ENCODE results near the gene ABCB4.

Gene ABCB4

DNA sequence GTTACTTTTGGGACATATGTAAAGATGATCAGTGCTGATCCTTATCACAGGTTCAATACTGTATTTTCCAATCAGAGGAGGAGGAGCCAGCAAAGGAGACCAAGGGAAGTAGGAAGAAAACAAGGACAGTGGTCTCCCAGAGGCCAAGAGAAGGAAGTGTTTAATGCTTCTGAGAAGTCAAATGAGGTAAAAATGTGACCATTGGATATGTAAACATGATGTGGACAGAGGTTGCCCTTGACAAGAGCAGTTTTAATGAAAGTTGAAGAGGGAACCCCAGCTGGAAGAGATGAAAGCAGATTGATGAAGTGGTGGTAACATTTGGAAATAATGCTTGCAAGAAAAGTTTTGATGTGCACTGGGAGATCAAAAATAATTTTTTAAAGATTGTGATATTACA, 111.2 kb downstream of the ABCB4 start:
- DNase-seq (ENCODE audit: extremely low spot score, insufficient read length, low read depth): no peak
- FAIRE-seq: no peak

DNA sequence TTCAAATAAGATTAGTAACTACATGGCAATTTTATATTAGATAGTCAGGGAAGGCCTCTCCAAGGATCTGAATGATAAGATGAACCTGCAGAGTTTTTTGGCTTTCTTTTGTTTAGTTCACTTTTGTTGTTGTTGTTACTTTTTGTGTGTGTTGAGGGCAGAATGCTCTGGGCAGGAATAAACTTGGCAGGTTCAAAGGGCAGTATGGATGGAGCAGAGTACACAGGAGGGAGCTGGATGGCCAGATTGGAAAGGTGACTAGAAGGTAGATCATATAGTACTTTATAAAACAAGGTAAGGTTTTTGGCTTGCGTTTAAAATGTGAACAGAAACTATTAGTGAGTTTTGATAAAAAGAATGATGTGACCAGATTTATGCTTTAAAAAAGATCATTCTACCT, 112.1 kb downstream of the ABCB4 start:
- FAIRE-seq (no peak), DNase-seq (ENCODE audit: extremely low spot score, insufficient read length, low read depth) (no peak)

DNA sequence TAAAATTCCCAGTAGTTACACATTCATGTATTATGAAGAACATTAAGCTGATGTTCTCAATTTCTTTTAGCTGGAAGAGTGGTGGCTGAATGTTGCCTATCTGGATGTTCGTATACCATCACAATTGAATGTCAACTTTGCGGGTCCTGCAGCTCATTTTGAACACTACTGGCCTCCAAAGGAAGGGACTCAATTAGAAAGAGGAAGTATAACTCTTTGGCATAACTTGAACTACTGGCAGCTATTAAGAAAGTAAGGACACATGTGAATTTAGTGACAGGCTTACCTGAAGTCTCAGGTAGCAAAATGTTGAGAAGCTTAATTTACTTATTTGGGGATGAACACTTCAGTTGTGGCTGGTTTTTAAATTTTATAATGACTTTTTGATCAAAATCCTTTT, 114.2 kb downstream of the ABCB4 start:
- no peak for DNase-seq (ENCODE audit: extremely low spot score, insufficient read length, low read depth)
- peak; percentile 9 for FAIRE-seq

DNA sequence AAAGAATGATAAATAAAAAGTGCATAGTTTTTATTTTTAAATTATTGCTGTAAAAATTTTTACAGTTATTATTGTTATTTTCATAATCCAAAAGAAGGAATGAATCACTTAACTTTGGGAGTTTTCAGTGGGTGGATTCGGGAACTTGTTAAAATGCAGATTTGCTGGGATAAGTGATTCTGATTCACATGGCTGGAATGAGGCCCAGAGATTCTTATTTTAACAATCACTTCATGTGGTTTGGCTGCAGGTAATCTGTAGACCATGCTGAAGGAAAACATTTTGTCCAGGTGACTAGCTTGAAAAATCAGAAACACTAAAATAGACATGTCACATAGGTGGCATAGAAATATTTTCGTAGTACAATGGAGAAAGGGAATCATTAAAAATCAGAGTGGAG, 116.1 kb downstream of the ABCB4 start:
- FAIRE-seq (peak; percentile 41), DNase-seq (ENCODE audit: extremely low spot score, insufficient read length, low read depth) (no peak)

- FAIRE-seq: no peak
Observed at GRCh38 chr7:87356448-87356847, 119.0 kb downstream of the ABCB4 start.

DNA sequence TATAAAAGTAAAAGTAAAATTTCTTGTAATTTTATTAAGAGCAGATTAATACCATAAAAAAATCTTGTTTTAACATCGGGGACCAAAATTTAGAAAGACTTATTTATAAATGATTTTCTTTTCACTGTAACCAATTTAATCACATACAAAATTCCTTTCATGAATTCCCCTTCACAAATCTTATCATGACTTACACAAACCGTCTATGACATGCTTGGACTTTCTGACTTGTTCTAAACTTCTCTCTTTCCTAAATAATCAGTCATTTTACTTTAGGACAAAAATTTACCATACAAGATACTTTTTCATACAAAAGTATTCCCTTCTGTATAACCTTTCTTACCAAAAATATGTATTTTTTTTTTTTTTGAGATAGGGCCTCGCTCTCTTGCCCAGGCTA, 120.7 kb downstream of the ABCB4 start:
- FAIRE-seq (no peak), DNase-seq (ENCODE audit: extremely low spot score, insufficient read length, low read depth) (no peak)

More at GRCh38 chr7:87356448-87356847, 119.0 kb downstream of the ABCB4 start:
- no peak for DNase-seq (ENCODE audit: extremely low spot score, insufficient read length, low read depth)

Measured in GM18507 (cell line).